GM12872 (cell line): ENCODE data around the gene ANP32E.

Experiments
- TF ChIP-seq, protein P1 (sequence below): IDR thresholded peaks from 3 replicates; pipeline ENCODE4 v1.5.1; 2011; ENCODE audit warnings: low read depth, mild to moderate bottlenecking, low read length, moderate library complexity; ENCODE audit not compliant: insufficient read depth

Gene ANP32E

DNA sequence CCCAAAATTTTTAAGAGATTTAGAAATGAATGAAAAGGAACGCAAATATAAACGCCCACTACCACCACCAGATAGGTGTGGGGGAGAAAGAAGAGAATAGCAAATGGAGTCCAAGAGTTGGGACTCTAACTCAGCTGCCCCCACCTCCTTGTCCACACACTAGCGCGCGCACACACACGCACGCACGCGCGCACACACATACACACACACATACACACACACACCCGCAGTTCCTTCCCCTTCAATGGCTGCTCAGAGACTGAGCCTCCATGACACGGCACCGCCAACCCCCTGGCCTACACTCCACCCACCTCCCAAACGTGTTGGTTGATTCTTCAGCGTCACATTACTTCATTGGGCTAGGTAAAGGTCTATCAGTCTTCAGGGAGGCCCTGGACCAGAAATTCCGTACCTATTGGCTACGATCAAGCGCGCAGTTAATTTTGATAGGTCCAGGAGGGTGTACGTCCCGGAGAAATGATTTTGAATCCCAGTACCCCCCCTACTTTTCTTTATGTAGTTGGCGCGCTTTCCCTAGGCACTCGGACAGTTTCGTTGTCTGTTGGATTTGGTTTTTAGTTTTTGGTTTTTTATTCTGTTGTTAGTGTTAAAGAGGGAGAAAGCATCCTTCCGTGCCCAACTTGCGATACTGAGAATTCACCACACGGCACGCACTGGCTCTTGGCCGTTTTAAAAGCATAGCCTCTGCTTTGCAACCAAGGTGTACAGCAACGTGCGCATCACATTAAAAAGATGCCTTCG, at the start of gene ANP32E:
Gene ANP32E (minus strand): TSS at position 261 of the 762 bp plus-strand sequence. CDS start 326 bp downstream, outside the sequence.
- TF ChIP-seq, protein P1, sequence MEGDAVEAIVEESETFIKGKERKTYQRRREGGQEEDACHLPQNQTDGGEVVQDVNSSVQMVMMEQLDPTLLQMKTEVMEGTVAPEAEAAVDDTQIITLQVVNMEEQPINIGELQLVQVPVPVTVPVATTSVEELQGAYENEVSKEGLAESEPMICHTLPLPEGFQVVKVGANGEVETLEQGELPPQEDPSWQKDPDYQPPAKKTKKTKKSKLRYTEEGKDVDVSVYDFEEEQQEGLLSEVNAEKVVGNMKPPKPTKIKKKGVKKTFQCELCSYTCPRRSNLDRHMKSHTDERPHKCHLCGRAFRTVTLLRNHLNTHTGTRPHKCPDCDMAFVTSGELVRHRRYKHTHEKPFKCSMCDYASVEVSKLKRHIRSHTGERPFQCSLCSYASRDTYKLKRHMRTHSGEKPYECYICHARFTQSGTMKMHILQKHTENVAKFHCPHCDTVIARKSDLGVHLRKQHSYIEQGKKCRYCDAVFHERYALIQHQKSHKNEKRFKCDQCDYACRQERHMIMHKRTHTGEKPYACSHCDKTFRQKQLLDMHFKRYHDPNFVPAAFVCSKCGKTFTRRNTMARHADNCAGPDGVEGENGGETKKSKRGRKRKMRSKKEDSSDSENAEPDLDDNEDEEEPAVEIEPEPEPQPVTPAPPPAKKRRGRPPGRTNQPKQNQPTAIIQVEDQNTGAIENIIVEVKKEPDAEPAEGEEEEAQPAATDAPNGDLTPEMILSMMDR, result 0 out of 3 replicates have a peak, but pooled peaks have one; percentile 22

DNA sequence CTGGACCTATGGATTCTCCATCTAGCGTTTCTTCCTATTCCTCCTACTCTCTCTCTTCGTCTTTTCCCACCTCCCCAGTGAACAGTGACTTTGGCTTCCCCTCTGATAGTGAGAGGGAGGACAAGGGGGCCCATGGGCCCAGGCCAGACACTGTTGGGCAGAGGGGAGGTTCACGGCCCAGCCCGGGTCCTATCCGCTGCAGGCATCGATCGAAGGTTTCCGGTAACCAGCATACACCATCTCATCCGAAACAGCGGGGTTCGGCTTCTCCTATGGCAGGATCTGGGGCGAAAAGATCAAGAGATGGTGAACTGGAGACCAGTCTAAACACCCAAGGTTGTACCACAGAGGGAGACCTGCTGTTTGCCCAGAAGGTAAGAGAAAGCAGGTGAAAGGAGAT, 47.3 kb upstream of the ANP32E start:
- TF ChIP-seq, protein P1, result no peak

DNA sequence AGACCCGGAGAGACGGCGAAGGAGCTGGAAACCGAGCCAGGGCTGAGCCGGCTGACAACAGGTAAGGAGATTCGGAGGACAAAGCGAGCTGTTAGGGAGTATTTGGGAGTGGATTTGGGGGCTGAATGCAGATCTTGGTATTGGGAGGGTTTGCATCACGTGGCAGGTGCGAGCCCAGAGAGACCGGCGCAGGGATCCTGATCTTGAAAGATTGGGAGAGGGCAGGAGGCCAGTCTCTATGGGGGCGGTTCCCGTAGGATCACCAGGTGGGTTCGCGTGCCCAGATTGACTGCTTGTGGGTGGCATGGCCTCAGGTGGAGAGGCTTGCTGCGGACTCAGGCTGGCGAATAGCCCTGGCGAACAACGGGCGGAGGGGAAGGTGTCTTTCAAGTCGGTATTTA, 46.6 kb upstream of the ANP32E start:
- TF ChIP-seq, protein P1, result no peak

DNA sequence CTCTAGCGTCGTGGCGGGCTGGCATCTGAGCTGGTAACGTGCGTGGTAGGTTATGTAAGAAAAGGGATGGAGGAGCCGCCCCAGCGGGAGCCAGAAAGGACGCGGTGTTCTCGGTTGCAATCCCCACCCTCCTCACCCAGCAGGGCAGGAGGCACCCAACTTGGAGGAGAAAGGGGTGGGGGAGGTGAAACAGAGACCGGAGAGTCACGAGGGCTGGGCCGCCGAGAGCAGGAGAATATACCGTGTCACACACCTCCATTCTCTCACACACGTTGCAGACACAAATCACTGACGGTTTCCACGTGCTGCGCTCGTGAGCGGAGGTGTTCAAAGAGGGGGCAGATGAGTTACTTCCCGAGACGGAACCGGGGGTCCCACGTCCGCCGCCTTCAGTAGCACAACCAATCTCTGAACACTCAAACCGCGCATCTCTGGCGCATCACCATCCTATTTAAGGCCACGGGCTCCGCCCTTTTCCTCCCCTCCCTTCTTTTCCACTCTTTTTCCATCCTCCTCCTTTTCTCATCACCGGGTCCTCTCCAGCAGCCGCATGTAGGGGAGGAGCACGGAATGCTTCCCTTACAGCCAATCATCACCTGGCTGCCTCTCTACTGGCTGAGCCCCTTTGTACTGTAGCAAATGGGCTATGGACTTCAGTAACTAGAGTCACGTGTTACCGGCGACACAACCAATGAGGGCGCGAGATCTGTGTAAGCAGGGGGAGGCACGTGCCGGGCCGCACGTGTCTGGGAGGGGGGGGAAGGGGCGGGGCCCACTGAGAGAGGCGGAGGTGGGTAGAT, 46.0 kb upstream of the ANP32E start, which contains the start of gene CIART:
Gene CIART (plus strand): TSS at position 797 of the 800 bp plus-strand sequence. CDS start 714 bp downstream, outside the sequence.
- TF ChIP-seq, protein P1, result no peak

DNA sequence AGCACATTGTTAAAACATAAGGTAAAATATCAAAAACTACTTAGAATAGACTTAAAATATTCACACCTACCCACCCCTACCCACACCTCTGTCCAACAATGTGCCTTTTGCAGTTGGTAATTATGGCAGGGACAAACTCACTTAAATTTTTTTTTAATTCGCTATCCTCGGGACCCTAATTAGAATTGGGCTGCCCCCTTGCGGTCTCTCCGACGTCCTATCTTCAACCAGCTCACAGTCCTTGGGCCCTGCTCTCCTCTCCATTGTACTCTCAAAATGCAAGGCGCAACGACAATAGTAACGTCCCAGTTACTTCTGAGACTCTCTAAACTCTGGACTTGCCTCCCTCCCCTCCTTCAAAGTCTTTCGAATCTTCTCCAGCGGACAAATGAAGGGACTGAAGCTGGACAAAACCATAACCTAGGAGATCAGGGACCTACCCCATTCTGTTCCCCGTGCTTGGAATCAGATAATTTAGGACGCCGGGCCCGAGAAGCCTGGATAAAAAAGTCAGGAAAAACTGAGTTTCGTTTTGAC, 45.4 kb upstream of the ANP32E start:
- TF ChIP-seq, protein P1, result peak; percentile 67

DNA sequence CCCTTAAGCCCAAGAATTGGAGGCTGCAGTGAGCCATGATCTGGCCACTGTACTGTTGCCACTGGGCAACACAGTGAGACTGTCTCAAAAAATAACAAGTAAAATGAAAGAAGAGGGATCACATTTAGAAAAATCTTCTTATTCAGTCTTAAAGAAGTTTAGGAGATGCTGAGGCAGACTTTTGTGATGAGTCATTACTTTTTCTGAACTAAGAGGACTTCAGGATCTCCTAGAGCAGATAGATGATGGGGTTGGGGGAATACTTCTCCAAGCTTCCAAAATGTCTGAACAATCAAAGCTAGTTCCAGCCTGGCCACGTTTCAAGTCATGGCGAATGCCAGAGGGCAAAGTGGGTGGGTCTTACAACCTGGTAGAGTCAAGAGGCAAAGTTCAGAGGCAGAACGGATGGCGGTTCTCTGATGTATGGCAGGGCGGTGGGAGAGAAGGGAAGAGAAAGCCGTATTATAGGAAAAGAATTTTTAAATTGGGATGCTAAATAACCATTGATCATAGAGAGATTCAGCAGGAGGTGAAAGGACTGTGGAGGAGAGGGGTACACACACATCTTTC, 44.3 kb upstream of the ANP32E start:
- TF ChIP-seq, protein P1, result no peak

DNA sequence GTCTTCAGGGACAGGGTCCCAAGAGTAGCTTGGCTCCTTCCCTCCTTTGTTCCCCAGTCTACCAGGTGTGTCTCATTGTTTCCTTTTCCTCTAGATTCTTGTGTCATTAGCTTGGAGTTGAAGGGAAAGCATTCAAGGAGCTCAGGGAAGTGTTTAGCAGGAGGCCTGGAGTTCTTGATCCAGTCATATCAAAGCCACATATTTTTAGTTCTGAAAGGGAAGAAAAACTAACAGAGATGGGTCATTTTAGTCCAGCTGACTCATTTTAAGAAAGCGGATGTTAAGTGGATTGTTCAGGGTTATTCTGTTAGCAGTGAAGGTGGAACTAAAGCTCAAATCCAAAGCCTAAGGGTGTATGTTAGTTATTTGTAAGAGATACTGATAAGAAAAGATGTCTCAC, 37.4 kb upstream of the ANP32E start:
- TF ChIP-seq, protein P1, result no peak
